Stimulated activated CD4-positive, alpha-beta T cell treated with anti-CD3 and anti-CD28 coated beads, Interleukin-4, amount 100 ng/mL, for 4 hours (primary cell): Measurements from ENCODE around the gene CXCR3.
"Not testable (repeated sequence)": the region's sequence is repeated elsewhere in the genome, so short reads cannot be mapped to it uniquely, and the experiment has no call there.

ENCODE experiments used
- DNase-seq, 2 experiments: peaks; one replicate each; pipeline ENCODE4 v3.0.0-alpha.2; 2020

Gene CXCR3

DNA sequence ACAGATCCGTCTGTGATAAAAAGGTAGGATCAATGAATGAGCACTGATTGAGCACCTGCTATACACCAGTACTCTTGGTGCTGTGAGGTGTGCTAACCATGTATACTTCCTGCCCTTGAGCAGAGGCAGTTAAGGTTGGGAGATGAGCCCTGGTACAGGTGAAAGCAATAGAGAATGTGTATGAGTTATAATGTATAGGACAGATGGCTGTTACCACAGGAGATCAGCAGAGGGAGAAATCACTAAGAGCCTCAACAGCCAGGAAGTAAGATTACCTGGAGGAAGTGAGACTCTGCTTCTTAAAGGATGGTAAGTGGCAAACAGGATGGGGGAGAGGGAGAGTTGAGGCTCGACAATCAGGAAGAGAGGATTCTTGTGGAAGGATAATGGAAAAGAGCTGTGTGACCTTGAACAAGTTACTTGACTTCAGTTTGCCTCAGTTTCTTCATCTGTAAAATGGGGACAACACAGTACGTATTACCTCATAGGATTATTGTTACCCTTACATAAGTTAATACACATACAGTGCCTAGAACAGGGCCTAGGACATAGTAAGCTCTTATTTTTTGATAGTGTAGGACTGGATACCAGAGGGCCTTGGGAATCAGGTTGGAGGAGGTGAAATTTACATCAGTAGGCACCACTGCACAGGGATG lies 9.1 kb downstream of the CXCR3 start:
- DNase-seq, result no peak

DNA sequence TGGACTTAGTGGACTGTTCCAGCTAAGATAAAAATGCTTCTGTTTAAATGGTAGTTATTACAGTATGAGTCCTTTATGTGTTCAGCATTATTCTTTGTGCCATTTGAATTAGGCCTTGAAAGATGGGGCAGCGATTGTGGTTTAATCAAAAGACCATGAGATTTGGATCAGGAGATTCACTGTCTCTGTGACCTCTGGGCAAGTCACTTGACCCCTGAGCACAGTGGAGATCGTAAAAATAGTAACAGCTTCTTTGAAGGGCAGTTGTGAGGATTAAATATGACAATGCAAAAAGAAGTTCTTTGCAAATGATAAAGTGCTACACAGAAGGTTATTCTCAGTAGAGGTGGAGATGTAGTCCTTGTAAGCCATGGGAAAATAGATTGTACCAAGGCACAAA lies 10.8 kb downstream of the CXCR3 start:
- no peak for DNase-seq

DNA sequence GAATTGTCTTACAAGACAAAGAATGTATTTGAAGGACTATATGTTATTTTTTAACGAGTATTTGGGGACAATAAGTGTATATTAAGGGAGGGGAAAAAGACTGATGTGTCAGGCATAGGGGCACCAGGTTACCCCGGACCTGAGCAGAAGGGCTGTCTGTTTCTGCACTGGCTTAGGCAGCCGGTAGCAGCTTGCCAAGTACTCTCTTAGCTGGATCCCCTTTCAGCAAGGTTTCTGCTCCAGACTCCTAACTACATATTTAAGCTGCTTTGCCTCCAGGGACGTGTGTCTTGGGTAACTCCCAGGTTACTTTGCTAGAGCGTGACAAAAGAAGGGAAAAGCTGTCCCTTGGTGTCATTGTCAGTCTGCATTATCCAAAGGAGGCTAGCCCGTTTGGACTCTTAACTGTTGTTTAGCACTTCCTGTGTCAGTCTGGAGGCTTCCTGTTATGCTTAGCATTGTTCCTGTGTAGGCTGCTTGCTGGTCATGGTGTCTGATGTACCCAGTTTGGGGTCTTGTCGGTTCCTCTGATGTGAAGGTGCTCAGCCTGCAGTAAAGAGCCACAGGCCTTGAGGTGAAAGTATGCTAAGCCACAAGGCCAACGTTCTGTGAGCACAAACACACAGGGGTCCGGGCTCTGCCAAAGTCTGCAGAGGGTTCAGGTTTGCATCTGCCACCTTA lies 11.6 kb downstream of the CXCR3 start:
- DNase-seq, result no peak

DNA sequence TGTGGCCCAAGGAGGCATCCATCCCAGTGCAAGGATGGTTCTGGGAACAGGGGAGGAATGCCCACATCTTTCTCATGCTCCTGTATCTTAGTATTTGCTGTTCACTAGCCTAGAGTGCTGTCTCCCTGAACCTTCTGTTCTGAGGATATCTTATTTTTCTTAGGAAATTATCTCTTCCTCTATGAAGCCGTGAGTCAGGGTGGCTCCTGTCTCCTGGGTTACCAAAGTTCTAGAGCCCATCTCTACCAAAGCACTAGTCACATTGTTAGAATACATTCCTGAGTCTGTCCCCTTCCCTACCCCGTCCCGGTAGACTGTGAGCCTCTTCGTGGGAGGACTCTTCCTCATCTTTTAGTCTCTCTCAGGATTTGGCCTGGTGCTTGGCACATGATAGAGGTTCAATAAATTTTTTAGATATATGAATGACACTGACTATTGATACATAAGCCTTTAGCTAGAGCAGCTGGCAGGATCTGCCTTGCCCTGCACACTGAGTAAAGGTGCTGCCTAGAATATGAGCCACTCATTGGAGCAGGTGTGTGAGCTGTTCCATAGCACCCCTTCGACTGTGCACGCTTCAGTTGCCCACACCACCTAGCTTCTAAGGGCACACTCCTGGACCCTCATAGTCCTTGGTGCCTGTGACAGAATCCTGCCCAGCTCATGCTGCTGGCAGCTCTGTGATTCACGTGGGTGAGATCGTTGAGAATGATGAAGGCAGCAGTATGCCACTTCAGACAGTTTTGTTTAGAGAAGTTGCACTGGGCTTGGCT lies 13.3 kb downstream of the CXCR3 start:
- no peak for DNase-seq

DNA sequence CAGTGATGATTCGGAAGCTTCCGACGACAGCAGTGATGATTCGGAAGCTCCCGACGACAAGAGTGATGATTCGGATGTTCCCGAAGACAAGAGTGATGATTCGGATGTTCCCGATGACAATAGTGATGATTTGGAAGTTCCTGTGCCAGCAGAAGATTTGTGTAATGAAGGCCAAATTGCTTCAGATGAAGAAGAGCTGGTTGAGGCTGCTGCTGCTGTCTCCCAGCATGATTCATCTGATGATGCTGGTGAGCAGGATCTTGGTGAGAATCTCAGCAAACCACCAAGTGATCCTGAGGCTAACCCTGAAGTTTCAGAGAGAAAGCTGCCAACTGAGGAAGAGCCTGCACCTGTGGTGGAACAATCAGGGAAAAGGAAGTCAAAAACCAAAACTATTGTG lies 14.2 kb downstream of the CXCR3 start:
- DNase-seq, result no peak

DNA sequence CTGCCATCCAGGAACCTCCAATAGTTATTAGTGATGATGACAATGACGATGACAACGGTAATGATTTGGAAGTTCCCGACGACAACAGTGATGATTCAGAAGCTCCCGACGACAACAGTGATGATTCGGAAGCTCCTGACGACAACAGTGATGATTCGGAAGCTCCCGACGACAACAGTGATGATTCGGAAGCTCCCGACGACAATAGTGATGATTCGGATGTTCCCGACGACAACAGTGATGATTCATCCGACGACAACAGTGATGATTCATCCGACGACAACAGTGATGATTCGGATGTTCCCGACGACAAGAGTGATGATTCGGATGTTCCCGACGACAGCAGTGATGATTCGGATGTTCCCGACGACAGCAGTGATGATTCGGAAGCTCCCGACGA lies 14.7 kb downstream of the CXCR3 start:
- no peak for DNase-seq

DNA sequence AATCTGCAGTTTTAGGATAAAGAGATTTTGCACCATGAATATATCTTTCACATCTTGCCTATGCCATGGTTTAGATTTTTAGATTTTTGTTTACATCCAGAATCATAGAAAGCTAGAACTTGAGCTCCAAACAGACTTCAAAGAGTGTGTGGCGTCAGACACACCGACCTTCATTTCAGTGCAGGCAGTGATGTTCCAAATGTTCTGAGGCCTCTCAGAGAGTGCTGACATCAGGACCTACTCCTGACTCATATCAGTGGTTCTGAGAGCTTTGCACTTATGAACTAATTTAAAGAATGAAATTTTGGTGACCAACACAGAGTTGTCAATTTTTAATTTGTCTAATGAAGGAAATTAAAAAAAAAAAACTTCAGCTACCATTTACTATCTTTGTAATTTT lies 18.3 kb downstream of the CXCR3 start:
- no peak for DNase-seq

DNA sequence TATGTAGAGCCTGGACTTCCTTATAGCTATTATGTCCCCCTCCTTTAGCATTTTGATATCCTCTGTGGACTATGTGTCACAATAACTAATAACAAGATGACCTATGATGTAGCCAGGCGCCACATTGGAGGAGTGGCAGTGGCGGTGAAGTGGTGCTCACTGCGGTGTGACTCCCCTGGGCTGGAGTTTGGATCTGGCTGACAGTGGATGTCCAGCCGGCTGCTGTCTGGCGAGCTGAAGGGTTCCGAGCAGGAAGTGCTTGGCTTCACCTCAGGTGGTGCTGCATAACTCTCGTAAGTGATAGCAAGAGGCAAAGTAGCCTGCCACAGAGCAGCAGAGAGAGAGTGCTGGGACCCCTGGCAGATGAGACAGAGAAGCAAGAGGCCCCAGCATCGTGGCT lies 25.1 kb downstream of the CXCR3 start:
- not testable (repeated sequence) for DNase-seq

DNA sequence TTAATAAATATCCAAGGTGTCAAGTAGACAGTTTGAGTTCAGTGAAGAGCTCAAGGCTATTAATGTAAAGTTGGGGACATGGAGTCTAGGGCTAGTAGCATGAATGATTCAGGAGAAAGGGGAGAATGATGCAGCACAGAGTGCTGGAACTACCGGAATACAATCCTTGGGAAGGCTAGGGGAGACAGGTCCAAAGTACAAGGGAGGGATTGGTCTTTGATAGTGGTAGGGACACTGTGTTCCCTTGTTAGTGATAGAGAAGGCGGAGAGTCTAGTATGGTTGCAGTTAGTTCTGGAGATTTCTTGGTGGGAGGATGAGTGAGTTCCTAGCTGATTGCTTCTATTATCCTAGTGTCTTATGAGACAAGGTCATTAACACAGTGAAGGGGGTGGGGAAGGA lies 31.4 kb downstream of the CXCR3 start:
- no peak for DNase-seq

DNA sequence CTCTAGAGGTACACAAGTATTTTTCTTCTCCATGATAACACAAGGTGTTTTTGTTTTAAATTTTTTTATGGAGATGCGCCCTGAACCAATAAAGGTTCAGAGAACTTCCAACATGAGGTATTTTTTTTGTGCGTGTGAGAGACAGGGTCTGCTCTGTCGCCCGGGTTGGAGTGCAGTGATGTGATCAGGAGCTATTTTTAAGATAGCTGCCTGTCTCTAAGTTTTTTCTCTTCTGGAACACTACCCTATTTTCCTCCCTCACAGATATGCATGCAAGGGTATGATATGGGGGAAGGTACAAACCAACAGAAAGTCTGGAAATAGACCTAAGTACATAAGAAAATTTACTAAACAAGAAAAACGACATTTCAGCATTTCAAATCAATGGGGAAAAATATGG lies 37.1 kb downstream of the CXCR3 start:
- DNase-seq, result no peak

DNA sequence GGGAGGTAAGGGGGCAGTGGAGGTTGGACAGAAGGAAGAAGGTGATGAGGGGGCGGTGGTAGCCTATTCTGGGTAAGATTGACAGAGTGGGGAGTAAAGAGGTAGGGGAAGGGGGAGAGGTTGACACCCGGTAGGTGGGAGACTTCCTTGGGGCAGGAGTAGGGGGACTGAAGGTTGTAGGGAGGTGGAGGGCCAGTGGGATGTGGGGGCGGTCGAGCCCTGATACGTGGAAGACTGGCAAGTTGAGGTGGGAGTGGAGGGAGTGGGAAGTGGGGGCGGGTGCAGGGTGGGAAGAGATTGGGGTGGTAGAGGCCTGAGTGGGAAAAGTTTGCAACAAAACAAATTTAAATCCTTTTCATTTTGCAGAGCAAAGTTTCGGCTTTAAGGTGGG lies 38.3 kb downstream of the CXCR3 start:
- no peak for DNase-seq

DNA sequence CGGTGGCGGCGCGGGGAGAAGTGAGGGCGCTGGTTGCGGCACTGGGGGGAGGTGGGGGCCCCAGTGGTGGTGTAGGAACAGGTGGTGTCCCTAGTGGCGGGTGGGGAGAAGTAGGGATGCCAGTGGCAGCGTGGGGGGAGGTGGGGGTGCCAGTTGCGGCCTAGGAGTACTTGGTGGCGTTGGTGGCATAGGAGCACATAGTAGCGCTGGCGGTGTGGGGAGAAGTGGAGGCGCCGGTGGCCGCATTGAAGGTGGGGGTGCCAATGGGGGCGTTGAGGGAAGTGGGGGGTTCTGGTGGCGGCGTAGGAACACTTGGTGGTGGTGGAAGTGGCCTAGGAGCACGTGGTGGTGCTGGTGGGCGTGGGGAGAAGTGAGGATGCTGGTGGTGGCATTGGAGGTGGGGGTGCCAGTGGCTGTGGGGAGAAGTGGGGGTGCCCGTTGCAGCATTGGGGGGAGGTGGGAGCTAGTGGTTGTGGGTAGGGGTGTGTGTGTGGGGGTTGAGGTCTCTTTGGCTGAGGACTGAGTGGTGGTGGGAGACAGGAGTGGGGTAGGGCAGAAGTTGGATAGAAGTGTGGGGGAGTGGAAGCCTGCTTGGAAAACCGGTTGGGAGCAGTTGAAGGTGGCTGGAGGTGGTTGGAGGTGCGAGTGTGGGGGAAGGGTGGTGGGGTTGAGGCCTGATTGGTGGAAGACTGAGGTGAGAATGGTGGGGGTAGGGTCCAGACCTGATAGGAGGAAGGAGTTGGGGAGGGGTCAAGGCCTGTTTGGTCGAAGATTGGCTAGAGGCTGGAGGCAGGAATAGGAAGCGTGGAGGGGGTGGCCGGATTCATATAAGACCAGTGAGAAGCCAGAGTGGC lies 38.9 kb downstream of the CXCR3 start:
- DNase-seq, result no peak

DNA sequence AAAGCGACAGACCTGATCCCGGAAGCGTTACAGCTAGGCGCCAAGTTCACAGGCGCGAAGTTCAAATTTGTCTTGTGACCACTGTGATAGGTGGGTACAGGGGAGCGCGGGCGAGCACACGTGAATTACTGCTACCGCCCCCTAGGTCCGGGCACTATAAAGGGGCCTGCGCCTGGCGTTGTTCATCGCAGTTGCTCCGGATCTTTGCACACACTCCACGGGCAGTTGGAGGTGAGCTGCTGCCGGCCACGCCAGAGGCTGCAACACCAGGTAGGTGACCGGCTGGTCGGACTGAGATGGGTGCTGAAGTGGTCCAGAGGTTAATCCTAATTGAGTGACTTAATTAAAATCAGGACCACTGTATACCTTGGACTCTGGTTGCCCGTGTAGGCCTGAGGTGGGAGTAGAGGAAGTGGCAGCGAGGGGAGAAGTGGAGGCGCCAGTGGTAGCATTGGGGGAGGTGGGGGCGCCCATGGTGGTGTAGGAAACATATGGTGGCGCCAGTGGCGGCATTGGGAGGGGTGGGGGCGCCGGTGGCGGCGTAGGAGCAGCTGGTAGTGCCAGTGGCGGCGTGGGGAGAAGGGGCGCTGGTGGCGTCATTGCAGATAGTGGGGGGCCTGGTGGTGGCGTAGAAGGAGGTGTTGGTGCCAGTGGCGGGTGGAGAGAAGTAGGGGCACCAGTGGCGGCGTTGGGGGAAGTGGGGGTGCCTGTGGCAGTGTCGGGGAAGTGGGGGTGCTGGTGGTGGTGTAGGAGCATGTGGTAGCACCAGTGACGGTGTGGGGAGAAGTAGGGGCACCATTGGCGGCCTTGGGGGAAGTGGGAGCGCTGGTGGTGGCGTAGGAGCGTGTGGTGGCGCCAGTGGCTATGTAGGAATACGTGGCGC lies 39.8 kb downstream of the CXCR3 start, which contains the start of gene GCNA:
GCNA (plus strand) TSS at position 185 of the 883 bp plus-strand sequence. CDS start 2,385 bp downstream, outside the sequence.
- DNase-seq, result no peak

DNA sequence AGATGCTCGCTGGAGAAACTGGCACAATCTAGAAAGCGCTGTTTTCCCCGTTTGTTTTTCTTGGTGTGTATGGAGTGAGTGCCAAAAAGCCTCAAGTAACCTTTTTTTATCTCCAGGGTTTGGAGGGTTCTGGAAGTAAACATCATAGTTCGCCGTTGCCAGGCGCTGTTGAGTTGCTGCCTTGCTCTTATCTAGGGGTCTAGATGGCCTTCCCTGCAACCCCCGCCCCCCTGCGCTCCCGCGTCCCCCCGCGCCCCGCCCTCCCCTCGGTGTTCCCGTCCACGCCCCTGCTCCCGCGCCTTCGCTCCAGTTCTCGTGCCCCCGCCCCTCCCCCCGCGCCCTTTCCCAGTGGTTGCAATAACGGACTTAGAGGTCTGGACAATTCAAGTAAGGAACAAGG lies 40.6 kb downstream of the CXCR3 start:
- DNase-seq, result no peak

DNA sequence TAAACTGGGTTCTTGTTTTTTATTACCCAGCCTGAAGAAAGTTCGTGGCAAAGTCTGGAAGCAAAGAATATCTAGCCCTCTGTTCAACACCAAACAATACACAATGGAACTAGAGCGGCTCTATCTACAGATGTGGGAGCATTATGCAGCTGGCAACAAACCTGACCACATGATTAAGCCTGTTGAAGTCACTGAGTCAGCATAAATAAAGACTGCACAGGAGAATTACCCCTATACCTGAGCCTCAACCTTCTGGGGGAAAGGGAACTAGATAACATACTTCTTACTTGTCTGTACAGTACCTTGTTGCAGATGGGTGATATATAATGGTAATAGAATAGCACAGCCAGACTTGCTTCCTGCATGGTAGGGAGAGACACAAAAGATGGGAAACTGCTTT lies 44.7 kb downstream of the CXCR3 start:
- no peak for DNase-seq

DNA sequence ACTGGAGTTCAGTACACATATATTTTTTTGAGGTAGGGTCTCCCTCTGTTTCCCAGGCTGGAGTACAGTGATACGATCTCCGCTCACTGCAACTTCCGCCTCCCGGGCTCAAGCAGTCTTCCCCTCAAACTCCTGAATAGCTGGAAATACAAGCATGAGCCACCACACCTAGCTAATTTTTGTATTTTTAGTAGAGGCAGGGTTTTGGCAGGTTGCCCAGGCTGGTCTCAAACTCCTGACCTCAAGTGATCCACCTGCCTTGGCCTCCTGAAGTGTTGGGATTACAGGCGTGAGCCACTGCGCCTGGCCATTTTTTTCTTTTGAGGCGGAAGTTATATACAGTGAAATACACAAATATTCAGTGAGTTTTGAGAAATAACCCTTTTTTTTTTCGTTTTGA lies 46.9 kb downstream of the CXCR3 start:
- not testable (repeated sequence) for DNase-seq
